K562 (cell line): Measurements from ENCODE around the gene MYO3B. TPM values are rescaled to one million over a fixed set of nuclear protein-coding genes. Genes with fewer than 3 reads are reported as not detected.

ENCODE experiments used
- ATAC-seq: fragments of 200-7000 bp; cut with Tn5 transposase; 3 replicates; pipeline ENCODE4 v1.9.1; 2020; ENCODE audit warnings: moderate library complexity
- BruUV-seq: library from RNA; stranded (reverse); fragments of 400-500 nt; replicated peaks from 2 replicates; lab custom pipeline; 2021; lab: Mats Ljungman, UMichigan
- CTCF ChIA-PET: fragments of 300-600 bp; formaldehyde crosslinking; extraction: SDS; loops from one replicate; lab custom pipeline; 2021; ENCODE audit warnings: low intra/inter-chr PET ratio; lab: Yijun Ruan, JAX
- POLR2A ChIA-PET: fragments of 300-600, 350-650 bp; sonication (Branson Sonifier 250); formaldehyde crosslinking; extraction: SDS; loops from one replicate; lab custom pipeline; 2021; ENCODE audit warnings: antibody characterized with exemption, inconsistent platforms; lab: Yijun Ruan, JAX
- DNase-seq, 4 experiments: peaks; one replicate each; pipeline versions ENCODE4 v3.0.0 to v3.0.0-alpha.2; 2011 to 2018; ENCODE audit warnings: low spot score in 3 of 4, mixed read lengths in 3 of 4; ENCODE audit errors: extremely low read depth in 1 of 4
- FAIRE-seq: peaks from 2 replicates; lab custom pipeline; 2011; peaks lifted over from hg19 to GRCh38; lab: Jason Lieb, UNC
- H2AFZ ChIP-seq: 2 replicates; pipeline ENCODE4 v1.6.0; 2011; ENCODE audit warnings: low read depth, low read length, control low read depth, inconsistent platforms
- H3K27ac ChIP-seq: fragments of 200-600 bp; 3 replicates; pipeline ENCODE4 v1.8.0; 2011; ENCODE audit warnings: low read depth, mild to moderate bottlenecking, control low read depth, inconsistent platforms, low read length, moderate library complexity, mixed read lengths; ENCODE audit errors: extremely low read depth
- H3K27me3 ChIP-seq, 2 experiments: fragments of 300-600 bp in 1 of 2; 2 replicates in 1 of 2; 3 replicates in 1 of 2; pipeline versions ENCODE4 v1.6.0 to v1.8.0; 2011; ENCODE audit warnings: inconsistent platforms in 2 of 2, low read length in 2 of 2, mild to moderate bottlenecking in 1 of 2, mixed read lengths in 1 of 2, moderate library complexity in 1 of 2; ENCODE audit not compliant: control insufficient read depth in 2 of 2, insufficient read depth in 2 of 2
- H3K36me3 ChIP-seq: fragments of 300-600 bp; 3 replicates; pipeline ENCODE4 v1.8.0; 2011; ENCODE audit warnings: mild to moderate bottlenecking, low read length, inconsistent platforms; ENCODE audit not compliant: control insufficient read depth, insufficient read depth
- H3K4me1 ChIP-seq, 2 experiments: fragments of 200-600 bp in 1 of 2; replicated peaks in 1 of 2; 2 replicates in 1 of 2; 3 replicates in 1 of 2; pipeline versions ENCODE4 v1.5.1 to v1.8.0; 2011; ENCODE audit warnings: inconsistent platforms in 2 of 2, low read length in 2 of 2, mild to moderate bottlenecking in 1 of 2, mixed read lengths in 1 of 2, moderate library complexity in 1 of 2; ENCODE audit not compliant: control insufficient read depth in 2 of 2, insufficient read depth in 2 of 2
- H3K4me2 ChIP-seq: 2 replicates; pipeline ENCODE4 v1.6.1; 2011; ENCODE audit warnings: low read length, control low read depth, inconsistent platforms, mixed read lengths; ENCODE audit not compliant: insufficient read depth
- H3K4me3 ChIP-seq: fragments of 200-600 bp; sonication (generic), shearing (Covaris generic); 2 replicates; pipeline ENCODE4 v1.5.1; 2016; ENCODE audit warnings: control low read depth, inconsistent platforms
- H3K79me2 ChIP-seq: fragments of 200-600 bp; 3 replicates; pipeline ENCODE4 v1.8.0; 2011; ENCODE audit warnings: low read length, inconsistent platforms; ENCODE audit not compliant: control insufficient read depth, insufficient read depth
- H3K9ac ChIP-seq, 2 experiments: 2 replicates each; pipeline versions ENCODE4 v1.6.0 to v1.6.1; 2011; ENCODE audit warnings: low read depth in 2 of 2, low read length in 2 of 2, control low read depth in 1 of 2, inconsistent platforms in 1 of 2, mild to moderate bottlenecking in 1 of 2, mixed read lengths in 1 of 2; ENCODE audit not compliant: insufficient read depth in 1 of 2
- H3K9me1 ChIP-seq: one replicate; pipeline ENCODE4 v1.6.0; 2011; ENCODE audit warnings: inconsistent platforms, mild to moderate bottlenecking, low read length, moderate library complexity; ENCODE audit not compliant: control insufficient read depth, insufficient read depth
- H3K9me3 ChIP-seq: replicated peaks from 2 replicates; pipeline ENCODE4 v1.5.1; 2011; ENCODE audit warnings: low read depth, low read length, inconsistent platforms; ENCODE audit not compliant: control insufficient read depth, insufficient read depth
- H4K20me1 ChIP-seq: replicated peaks from 2 replicates; pipeline ENCODE4 v1.6.1; 2011; ENCODE audit warnings: low read length, inconsistent platforms, mixed read lengths; ENCODE audit not compliant: control insufficient read depth, insufficient read depth
- BACH1 ChIP-seq: fragments of 200-800 bp; sonication (Bioruptor generic); IDR thresholded peaks from 2 replicates; pipeline ENCODE4 v1.6.1; 2016; ENCODE audit warnings: missing genetic modification characterization, missing compliant biosample characterization
- BHLHE40 ChIP-seq: IDR thresholded peaks from 2 replicates; pipeline ENCODE4 v1.6.1; 2011; ENCODE audit warnings: low read length, improper control_type of control experiment
- CBX5 ChIP-seq: IDR thresholded peaks from 2 replicates; pipeline ENCODE4 v1.6.1; 2014; ENCODE audit warnings: low read depth, borderline replicate concordance
- DACH1 ChIP-seq: fragments of 450-650 bp; IDR thresholded peaks from 2 replicates; pipeline ENCODE4 v1.6.1; 2018; ENCODE audit not compliant: partially characterized antibody
- FOXO4 ChIP-seq: fragments of 450-650 bp; formaldehyde crosslinking; IDR thresholded peaks from 2 replicates; pipeline ENCODE4 v1.4.0; 2020; ENCODE audit warnings: mild to moderate bottlenecking, moderate library complexity
- FOXP4 ChIP-seq: sonication (generic); formaldehyde crosslinking; IDR thresholded peaks from 2 replicates; pipeline ENCODE4 v1.8.0; 2022; ENCODE audit warnings: mild to moderate bottlenecking, missing genetic modification reagents, borderline replicate concordance
- KAT2B ChIP-seq: IDR thresholded peaks from one replicate; pipeline ENCODE4 v1.6.1; 2012; ENCODE audit warnings: low read depth, mild to moderate bottlenecking, control low read depth, inconsistent platforms, low read length, moderate library complexity
- L3MBTL2 ChIP-seq: fragments of 450-650 bp; IDR thresholded peaks from 2 replicates; pipeline ENCODE4 v1.6.1; 2016; ENCODE audit warnings: mild to moderate bottlenecking, moderate library complexity
- NELFE ChIP-seq: IDR thresholded peaks from 2 replicates; pipeline ENCODE4 v1.6.1; 2011; ENCODE audit warnings: mild to moderate bottlenecking; ENCODE audit not compliant: insufficient read depth, insufficient read length
- SAFB2 ChIP-seq: fragments of 200-400 bp; formaldehyde crosslinking; IDR thresholded peaks from 2 replicates; pipeline ENCODE4 v1.6.1; 2018; ENCODE audit warnings: borderline replicate concordance, low read length, low read depth, moderate library complexity; ENCODE audit not compliant: severe bottlenecking
- TCFL5 ChIP-seq: fragments of 250-450 bp; sonication (Bioruptor Pico); conservative IDR thresholded peaks from 2 replicates; pipeline ENCODE4 v1.6.1; 2021; ENCODE audit warnings: mild to moderate bottlenecking, moderate library complexity, matching md5 sums
- ZNF766 ChIP-seq: fragments of 200-800 bp; sonication (Bioruptor generic); conservative IDR thresholded peaks from 2 replicates; pipeline ENCODE4 v1.6.1; 2016; ENCODE audit warnings: missing genetic modification characterization, missing compliant biosample characterization
- WGBS: fragments of 100-300 bp; shearing (Covaris generic); methylation state at CpG from one replicate; pipeline ENCODE4 v1.1.6; 2016; ENCODE audit warnings: low coverage, mixed read lengths; ENCODE audit not compliant: insufficient coverage; ENCODE audit errors: missing lambda C conversion rate; 5-methylcytosine and 5-hydroxymethylcytosine counted together
- in situ Hi-C: fragments of 300-500 bp; cut with MboI; formaldehyde crosslinking; loops from 4 replicates; pipeline ENCODE4 v1.15.0; 2018; ENCODE audit warnings: inconsistent platforms, mixed read lengths
- intact Hi-C: fragments of 100-400 bp; cut with micrococcal nuclease; formaldehyde crosslinking; loops from 2 replicates; pipeline ENCODE4 v1.14.2; 2022
- polyA plus RNA-seq, 8 experiments: library from polyadenylated mRNA; depleted of rRNA in 4 of 8; stranded (reverse) in 5 of 8; unstranded in 3 of 8; fragments of >200 nt; fragmentation: Nextera tagmentation in 2 of 8; fragmentation: Illumina TruSeq in 1 of 8; extraction: Ambion mirVana in 2 of 8; extraction: Trizol in 1 of 8; gene quantifications; 2 replicates each; pipeline versions ENCODE4 v1.2.1 to v1.2.3, GENCODE V29; 2011 to 2014; ENCODE audit warnings: inconsistent platforms in 1 of 8, missing spikeins in 1 of 8
- total RNA-seq, 7 experiments: library from RNA; depleted of rRNA in 6 of 7; stranded (reverse); fragments of >200 nt in 6 of 7; fragmentation: Illumina TruSeq in 2 of 7; extraction: Trizol in 2 of 7; gene quantifications; 2 replicates each; pipeline versions ENCODE4 v1.2.1 to v1.2.3, GENCODE V29; 2011 to 2021; ENCODE audit warnings: low replicate concordance in 1 of 7
- TF ChIP-seq, protein P1 (sequence below): fragments of 200-800 bp; sonication (Bioruptor generic); IDR thresholded peaks from 2 replicates; pipeline ENCODE4 v1.6.1; 2017; ENCODE audit warnings: missing genetic modification characterization, missing compliant biosample characterization
- TF ChIP-seq, protein P2 (sequence below): fragments of 450-650 bp; IDR thresholded peaks from 2 replicates; pipeline ENCODE4 v1.6.1; 2018; ENCODE audit not compliant: partially characterized antibody

The MYO3B gene
- total and polyA plus RNA-seq, 9 of the 15 experiments (the other 6 are each of a cell fraction or from before 2014, with no cell fraction given), result 2.7 to 6.5 (median 3.6) TPM

DNA sequence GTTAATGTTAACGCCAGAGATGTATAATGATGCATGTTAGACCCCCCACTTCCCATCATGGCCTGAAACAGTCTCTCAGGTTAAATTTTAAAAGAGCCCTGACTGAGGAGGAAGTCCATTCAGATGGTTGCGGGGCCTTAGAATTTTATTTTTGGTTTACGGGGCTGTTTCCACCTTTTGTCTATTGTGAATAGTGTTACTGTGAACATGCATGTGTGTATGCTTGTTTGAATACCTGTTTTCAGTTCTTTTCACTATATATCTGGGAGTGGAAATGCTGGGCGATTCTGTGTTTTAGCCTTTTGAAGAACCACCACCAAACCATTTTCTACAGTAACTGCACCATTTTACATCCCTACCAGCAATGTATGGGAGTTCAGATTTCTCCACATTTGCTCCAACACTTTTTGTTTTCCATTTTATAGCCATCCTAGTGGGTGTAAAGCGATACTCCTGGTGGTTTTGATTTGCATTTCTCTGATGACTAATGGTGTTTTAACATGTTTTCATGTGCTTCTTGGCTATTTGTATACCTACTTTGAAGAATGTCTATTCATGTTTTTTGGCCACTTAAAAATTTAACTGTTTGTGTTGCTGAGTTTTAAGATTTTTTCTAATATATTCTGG lies 133.0 kb downstream of the MYO3B start:
- BruUV-seq, result no TSS peak
- Histone ChIP-seq H3K9me3 (no peaks in the 10 kb centered on the region), H3K27me3 (no peaks in the 10 kb centered on the region), H3K79me2 (no peaks in the 10 kb centered on the region), H3K4me3 (no peak overlapping the region), H3K9ac (no peak overlapping the region), H3K36me3 (no peaks in the 10 kb centered on the region), H3K27ac (no peak overlapping the region), H3K9me1 (no peaks in the 10 kb centered on the region), H2AFZ (no peak overlapping the region), H4K20me1 (no peaks in the 10 kb centered on the region), H3K4me1 (peaks cover 10 to 55% of the 10 kb centered on the region in 2 experiments; a peak in 4 of 5 replicates), H3K4me2 (no peak overlapping the region)
- FAIRE-seq, result no peak
- 23% methylated on average over 5 of the region's 5 CpGs for WGBS
- POLR2A ChIA-PET, result no interaction called here
- in situ Hi-C loops, result no loop called here
- DNase-seq, result no peak
- no peak for ATAC-seq
- CTCF ChIA-PET, result no interaction called here
- intact Hi-C loops, result no loop called here
- TF ChIP-seq, protein P1, sequence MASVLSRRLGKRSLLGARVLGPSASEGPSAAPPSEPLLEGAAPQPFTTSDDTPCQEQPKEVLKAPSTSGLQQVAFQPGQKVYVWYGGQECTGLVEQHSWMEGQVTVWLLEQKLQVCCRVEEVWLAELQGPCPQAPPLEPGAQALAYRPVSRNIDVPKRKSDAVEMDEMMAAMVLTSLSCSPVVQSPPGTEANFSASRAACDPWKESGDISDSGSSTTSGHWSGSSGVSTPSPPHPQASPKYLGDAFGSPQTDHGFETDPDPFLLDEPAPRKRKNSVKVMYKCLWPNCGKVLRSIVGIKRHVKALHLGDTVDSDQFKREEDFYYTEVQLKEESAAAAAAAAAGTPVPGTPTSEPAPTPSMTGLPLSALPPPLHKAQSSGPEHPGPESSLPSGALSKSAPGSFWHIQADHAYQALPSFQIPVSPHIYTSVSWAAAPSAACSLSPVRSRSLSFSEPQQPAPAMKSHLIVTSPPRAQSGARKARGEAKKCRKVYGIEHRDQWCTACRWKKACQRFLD, result no peak
- no peak for TF ChIP-seq FOXO4 (CRISPR knock-in tag)
- no peak for TF ChIP-seq SAFB2
- TF ChIP-seq BHLHE40, result no peak
- TF ChIP-seq NELFE, result no peak
- TF ChIP-seq ZNF766 (CRISPR knock-in tag), result no peak
- no peak for TF ChIP-seq KAT2B
- no peak for TF ChIP-seq CBX5
- TF ChIP-seq TCFL5, result no peak
- TF ChIP-seq, protein P2, sequence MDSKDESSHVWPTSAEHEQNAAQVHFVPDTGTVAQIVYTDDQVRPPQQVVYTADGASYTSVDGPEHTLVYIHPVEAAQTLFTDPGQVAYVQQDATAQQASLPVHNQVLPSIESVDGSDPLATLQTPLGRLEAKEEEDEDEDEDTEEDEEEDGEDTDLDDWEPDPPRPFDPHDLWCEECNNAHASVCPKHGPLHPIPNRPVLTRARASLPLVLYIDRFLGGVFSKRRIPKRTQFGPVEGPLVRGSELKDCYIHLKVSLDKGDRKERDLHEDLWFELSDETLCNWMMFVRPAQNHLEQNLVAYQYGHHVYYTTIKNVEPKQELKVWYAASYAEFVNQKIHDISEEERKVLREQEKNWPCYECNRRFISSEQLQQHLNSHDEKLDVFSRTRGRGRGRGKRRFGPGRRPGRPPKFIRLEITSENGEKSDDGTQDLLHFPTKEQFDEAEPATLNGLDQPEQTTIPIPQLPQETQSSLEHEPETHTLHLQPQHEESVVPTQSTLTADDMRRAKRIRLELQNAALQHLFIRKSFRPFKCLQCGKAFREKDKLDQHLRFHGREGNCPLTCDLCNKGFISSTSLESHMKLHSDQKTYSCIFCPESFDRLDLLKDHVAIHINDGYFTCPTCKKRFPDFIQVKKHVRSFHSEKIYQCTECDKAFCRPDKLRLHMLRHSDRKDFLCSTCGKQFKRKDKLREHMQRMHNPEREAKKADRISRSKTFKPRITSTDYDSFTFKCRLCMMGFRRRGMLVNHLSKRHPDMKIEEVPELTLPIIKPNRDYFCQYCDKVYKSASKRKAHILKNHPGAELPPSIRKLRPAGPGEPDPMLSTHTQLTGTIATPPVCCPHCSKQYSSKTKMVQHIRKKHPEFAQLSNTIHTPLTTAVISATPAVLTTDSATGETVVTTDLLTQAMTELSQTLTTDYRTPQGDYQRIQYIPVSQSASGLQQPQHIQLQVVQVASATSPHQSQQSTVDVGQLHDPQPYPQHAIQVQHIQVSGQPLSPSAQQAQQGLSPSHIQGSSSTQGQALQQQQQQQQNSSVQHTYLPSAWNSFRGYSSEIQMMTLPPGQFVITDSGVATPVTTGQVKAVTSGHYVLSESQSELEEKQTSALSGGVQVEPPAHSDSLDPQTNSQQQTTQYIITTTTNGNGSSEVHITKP, result no peak
- TF ChIP-seq DACH1, result no peak
- TF ChIP-seq L3MBTL2, result no peak
- no peak for TF ChIP-seq BACH1 (tag)
- no peak for TF ChIP-seq FOXP4 (CRISPR knock-in tag)
